NCI-H2227 treated with DMSO at 0.1 percent for 48 hours (cell line): ENCODE data around the gene TLCD4.
"Not testable (repeated sequence)": the region's sequence is repeated elsewhere in the genome, so short reads cannot be mapped to it uniquely, and the experiment has no call there.

Experiments
- DNase-seq: peaks from one replicate; lab custom pipeline; 2025; lab: John Stamatoyannopoulos, UW

The TLCD4 gene

GRCh38 chr1:95154096-95154495 lies 36.9 kb downstream of the TLCD4 start:
- no peak for DNase-seq

- DNase-seq = not testable (repeated sequence)
Observed at GRCh38 chr1:95165569-95165968, 48.4 kb downstream of the TLCD4 start.
